ENCODE data around the gene JARID2. TPM values are rescaled to one million over a fixed set of nuclear protein-coding genes. Genes with fewer than 3 reads are reported as not detected.

The JARID2 gene
- total RNA-seq, 2 donors from 2014 or later: 9.1 to 10.7 TPM

- no peak for TF ChIP-seq CTCF (IDR thresholded peaks at IDR 0.05)
These were observed 230.9 kb downstream of the JARID2 start for GRCh38 chr6:15476631-15477380.

GRCh38 chr6:15477746-15478145 lies 231.9 kb downstream of the JARID2 start:
- Histone ChIP-seq H3K4me3 (no peak overlapping the region), H3K27ac (no peak overlapping the region), H3K27me3 (no peaks in the 10 kb centered on the region), H3K9me3 (no peaks in the 10 kb centered on the region), H3K9ac (ENCODE audit: low read depth in 2 of 2, low read length in 2 of 2) (no peak overlapping the region), H3K36me3 (no peaks in the 10 kb centered on the region), H3K4me1 (no peaks in the 10 kb centered on the region)
- intact Hi-C loops (cut with DNase I): no loop called here
- DNase-seq: no peak
- no peak for TF ChIP-seq CTCF (IDR thresholded peaks at IDR 0.05)

More at GRCh38 chr6:15476631-15477380, 230.9 kb downstream of the JARID2 start:
- intact Hi-C loops (cut with DNase I): no loop called here
- Histone ChIP-seq H3K4me1 (no peaks in the 10 kb centered on the region), H3K27me3 (no peaks in the 10 kb centered on the region), H3K36me3 (no peaks in the 10 kb centered on the region), H3K9ac (ENCODE audit: low read depth in 2 of 2, low read length in 2 of 2) (no peak overlapping the region), H3K27ac (no peak overlapping the region), H3K9me3 (no peaks in the 10 kb centered on the region), H3K4me3 (no peak overlapping the region)
- no peak for DNase-seq

- Histone ChIP-seq H3K9ac (ENCODE audit: low read depth in 2 of 2, low read length in 2 of 2) (no peak overlapping the region), H3K36me3 (no peaks in the 10 kb centered on the region), H3K27ac (no peak overlapping the region), H3K4me1 (no peaks in the 10 kb centered on the region), H3K27me3 (no peaks in the 10 kb centered on the region), H3K9me3 (no peaks in the 10 kb centered on the region), H3K4me3 (no peak overlapping the region)
- no peak for DNase-seq
- intact Hi-C loops (cut with DNase I): no loop called here
- TF ChIP-seq CTCF (IDR thresholded peaks at IDR 0.05): no peak
These were observed 233.9 kb downstream of the JARID2 start for GRCh38 chr6:15479761-15480160.

- H3K9me3 ChIP-seq: no peaks in the 10 kb centered on the region
- no peak for TF ChIP-seq CTCF (IDR thresholded peaks at IDR 0.05)
- H3K27me3 ChIP-seq: no peaks in the 10 kb centered on the region
- no peaks in the 10 kb centered on the region for H3K4me1 ChIP-seq
- no peak overlapping the region for H3K9ac ChIP-seq (ENCODE audit: low read depth in 2 of 2, low read length in 2 of 2)
- intact Hi-C loops (cut with DNase I): no loop called here
- no peaks in the 10 kb centered on the region for H3K36me3 ChIP-seq
- H3K27ac ChIP-seq: no peak overlapping the region
- DNase-seq: no peak
- H3K4me3 ChIP-seq: no peak overlapping the region
These were observed 234.7 kb downstream of the JARID2 start for GRCh38 chr6:15480525-15480924.

GRCh38 chr6:15481390-15482291 lies 235.8 kb downstream of the JARID2 start:
- no peaks in the 10 kb centered on the region for H3K9me3 ChIP-seq
- no peak overlapping the region for H3K9ac ChIP-seq (ENCODE audit: low read depth in 2 of 2, low read length in 2 of 2)
- intact Hi-C loops (cut with DNase I): no loop called here
- H3K27ac ChIP-seq: no peak overlapping the region
- no peaks in the 10 kb centered on the region for H3K36me3 ChIP-seq
- no peak for DNase-seq
- no peak overlapping the region for H3K4me3 ChIP-seq
- no peaks in the 10 kb centered on the region for H3K4me1 ChIP-seq
- no peaks in the 10 kb centered on the region for H3K27me3 ChIP-seq
- TF ChIP-seq CTCF (IDR thresholded peaks at IDR 0.05): no peak

Data from colonic mucosa (tissue), 4 donors.